ENCODE data around the gene LDAH.

The LDAH gene

GRCh38 chr2:20649976-20650375 is 172.9 kb downstream of the LDAH start:
- no peak for DNase-seq

DNA sequence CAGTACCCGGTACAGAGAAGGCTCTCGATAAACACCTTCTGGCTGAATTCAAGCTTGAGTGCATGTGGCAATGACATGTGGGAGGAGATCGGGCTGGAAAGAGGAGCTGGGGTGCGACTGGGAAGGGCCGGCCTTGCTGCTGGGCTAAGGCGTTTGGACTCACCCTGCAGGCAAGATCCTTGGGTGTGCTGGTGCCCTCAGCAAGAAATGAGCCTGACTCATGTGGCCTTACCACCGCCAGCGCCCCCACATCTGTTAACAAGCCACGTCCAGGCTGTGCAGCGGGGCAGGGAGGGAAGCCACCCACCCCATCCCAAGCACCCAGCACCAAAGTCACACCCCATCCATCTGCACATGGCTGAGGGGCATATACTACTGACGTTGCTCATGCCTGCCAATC is 173.3 kb downstream of the LDAH start:
- DNase-seq = no peak

DNA sequence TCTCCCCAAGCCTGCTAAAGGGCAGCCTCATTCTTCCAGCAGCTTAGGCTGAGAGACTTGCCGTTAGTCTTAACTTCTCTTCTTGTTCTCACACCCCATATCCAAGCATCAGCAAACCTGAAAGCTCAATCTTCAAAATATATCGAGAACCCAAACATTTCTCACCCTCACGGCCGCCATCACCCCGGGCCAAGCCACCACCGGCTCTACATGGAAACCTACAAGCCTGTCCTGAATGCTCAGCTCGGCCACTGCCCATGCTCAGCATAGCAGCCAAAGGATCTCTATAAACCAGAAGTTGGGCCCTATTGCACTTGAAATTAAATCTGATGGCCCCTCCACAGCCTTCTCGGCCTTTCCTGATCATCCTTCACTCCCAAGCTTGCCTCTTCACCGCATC is 174.1 kb downstream of the LDAH start:
- DNase-seq = no peak

- no peak for DNase-seq
Observed at GRCh38 chr2:20648206-20648605, 174.7 kb downstream of the LDAH start.

GRCh38 chr2:20647738-20648137 is 175.2 kb downstream of the LDAH start:
- peak in 1 of 2 experiments; percentile 41 for DNase-seq

- DNase-seq = no peak
Observed at GRCh38 chr2:20647211-20647610, 175.7 kb downstream of the LDAH start.

DNA sequence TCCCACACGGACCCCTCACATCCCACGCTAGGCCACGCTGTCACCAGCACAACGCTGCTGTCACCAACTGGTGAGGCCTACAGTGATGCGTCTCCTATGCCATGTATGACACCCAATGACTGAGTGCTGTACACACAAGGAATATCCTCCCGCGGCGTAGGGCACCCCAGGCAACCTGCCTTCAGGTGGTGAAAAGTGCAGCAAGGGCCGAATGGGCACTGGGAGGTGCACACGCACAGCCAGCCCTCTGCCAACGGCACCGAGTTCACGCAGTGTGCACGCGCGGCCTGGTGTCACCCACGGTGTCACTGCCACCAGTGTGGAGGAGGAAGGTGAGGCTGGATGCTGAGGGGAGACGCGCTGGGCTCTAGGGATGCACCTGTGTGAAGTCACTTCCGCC is 176.5 kb downstream of the LDAH start:
- DNase-seq = no peak

DNA sequence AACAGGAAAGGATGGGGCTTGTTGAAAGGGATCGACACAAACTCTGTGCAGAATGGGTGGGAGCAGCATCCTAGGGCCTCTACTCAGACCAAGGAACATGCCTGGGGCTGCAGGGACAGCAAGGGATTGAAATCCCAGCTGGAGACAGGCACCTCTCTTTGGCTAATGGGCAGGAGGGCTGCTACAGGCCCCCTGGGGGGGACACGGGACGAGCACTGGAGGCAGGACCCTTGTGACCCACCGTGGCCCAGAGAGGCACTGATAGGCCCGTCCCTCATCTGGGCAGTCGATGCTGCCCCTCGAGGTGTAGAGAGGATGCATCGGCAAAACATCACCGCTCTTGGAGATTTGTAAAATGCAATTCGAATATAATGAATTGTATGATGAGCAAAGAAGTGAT is 177.1 kb downstream of the LDAH start:
- no peak for DNase-seq

DNA sequence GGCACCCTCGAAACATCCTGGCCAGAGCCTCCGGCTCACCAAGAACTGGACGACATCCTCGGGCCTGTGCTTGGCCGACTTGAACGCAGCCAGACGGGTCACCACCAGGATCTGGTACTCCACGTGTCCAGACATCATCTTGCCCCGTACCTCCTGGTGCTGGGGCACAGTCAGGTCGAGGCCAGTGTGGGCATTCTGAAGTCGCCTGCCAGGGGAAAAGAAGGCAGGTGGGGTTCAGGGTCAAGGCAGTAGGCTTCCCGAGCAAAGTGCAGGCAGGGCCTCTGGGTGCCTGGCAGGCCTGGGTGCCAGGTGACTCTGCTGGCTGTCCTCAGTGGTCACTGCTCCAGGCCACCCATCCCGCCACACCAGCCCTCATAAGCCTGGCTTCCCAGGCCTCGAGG is 177.6 kb downstream of the LDAH start:
- no peak for DNase-seq

GRCh38 chr2:20643826-20644225 is 179.1 kb downstream of the LDAH start:
- no peak for DNase-seq

- DNase-seq = no peak
Observed at GRCh38 chr2:20643060-20643459, 179.8 kb downstream of the LDAH start.

GRCh38 chr2:20642055-20642971 is 180.6 kb downstream of the LDAH start:
- DNase-seq = peak; percentile 42 to 73

- DNase-seq = no peak
Observed at GRCh38 chr2:20641123-20641985, 181.5 kb downstream of the LDAH start.

- no peak for DNase-seq
Observed at GRCh38 chr2:20640411-20641122, 182.3 kb downstream of the LDAH start.

- no peak for DNase-seq
Observed at GRCh38 chr2:20638646-20639430, 184.1 kb downstream of the LDAH start.

DNA sequence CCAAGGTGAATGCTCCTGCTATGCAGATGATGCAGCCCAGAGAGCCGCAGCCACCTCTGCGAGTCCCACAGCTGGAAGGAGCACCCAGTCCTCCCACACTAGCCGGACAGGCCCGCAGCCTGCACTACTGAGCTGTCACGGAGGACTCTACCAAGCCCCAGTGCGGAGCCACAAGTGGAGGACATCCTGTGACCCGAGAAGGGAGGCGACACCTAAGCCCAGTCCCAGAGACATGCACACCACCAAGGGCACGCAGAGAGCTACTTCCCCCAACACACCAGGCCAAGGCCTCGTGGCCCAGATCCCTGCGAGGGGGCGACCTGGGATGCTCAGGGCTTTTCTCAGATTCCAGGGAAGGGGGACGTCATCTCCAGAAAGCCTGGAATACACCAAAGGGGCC is 184.9 kb downstream of the LDAH start:
- DNase-seq = no peak

DNA sequence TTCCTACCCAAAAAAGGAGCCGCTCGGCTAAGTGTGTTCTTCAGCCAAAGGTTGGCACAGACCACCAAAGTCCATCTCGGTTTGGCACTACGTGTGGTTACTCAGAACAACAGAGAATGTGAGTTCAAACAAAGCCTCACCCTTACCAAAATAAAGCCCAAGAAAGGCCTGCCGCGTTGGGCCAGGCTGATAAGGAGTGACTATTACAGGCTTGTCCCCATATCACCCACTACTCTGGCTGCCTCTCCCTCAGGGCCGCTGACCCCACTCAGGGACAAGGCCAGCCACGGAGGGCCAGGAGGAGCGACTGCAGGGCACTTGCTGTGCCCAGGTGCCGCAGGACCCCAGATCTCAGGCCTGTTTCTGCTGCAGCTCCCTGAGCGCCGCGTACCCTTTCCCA is 185.8 kb downstream of the LDAH start:
- DNase-seq = no peak

DNA sequence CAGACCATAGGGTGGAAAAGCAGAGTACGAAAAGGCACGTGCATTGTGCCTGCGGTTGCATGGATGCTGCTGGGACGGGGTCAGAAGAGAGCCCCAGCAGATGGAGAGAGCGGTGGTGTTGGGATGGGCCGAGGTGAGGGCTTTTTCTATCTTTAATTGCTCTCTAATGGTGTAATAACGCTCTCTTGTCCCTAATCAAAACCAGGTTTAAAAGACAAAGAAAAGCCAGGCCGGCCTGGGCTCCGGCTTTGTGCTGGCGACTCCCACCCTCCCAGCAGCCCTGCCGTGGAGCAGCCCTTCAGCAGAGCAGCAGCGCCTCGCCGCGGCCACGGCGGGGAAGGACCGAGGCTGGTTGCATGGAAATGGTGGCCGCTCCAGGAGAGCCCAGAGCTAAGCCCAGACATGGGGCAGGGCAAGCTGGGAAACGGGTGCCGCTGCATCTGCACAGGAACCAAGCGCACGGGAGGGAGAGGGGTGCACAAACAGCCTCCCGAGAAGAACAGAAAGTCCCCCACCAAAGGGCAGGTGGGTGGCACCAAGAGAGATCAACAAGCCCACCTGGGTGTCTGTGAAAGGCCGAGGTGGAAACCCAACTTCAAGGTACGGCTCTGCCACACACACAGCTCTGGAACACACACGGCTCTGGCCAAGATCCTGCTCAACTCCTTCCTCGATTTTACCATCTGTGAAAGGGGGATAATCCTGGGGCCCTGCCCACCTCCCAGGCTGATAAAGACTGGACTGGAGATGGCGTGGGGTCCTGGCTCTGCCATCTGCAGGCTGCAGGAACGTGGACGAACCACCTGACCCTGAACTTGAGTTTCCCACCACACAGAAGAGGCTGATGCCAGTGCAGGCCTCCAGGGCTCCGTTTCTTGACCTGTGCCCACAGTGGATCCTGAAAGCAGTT is 187.0 kb downstream of the LDAH start:
- DNase-seq = peak; percentile 19 to 89

- DNase-seq = no peak
Observed at GRCh38 chr2:20635113-20635510, 187.8 kb downstream of the LDAH start.

GRCh38 chr2:20634507-20635112 is 188.3 kb downstream of the LDAH start:
- no peak for DNase-seq

Measured in NCI-H526 (cell line).